AG04450 (cell line): ENCODE results near the gene PFKP. TPM values are rescaled to one million over a fixed set of nuclear protein-coding genes. Genes with fewer than 3 reads are reported as not detected.

Source experiments
- CTCF ChIA-PET: fragments of 300-600, 350-600 bp; formaldehyde crosslinking; extraction: SDS; loops from one replicate; lab custom pipeline; 2022; ENCODE audit warnings: antibody characterized with exemption, inconsistent platforms; lab: Charles Lee
- POLR2A ChIA-PET: fragments of 350-600 bp; formaldehyde crosslinking; extraction: SDS; loops from one replicate; lab custom pipeline; 2021; ENCODE audit warnings: antibody characterized with exemption, inconsistent platforms; lab: Yijun Ruan, JAX
- DNase-seq: peaks from one replicate; pipeline ENCODE4 v3.0.0-alpha.2; 2011; ENCODE audit warnings: low read depth, low spot score
- H3K27ac ChIP-seq: one replicate; pipeline ENCODE4 v1.5.1; 2012; ENCODE audit warnings: low read depth, low read length, control low read depth
- H3K27me3 ChIP-seq: one replicate; pipeline ENCODE4 v1.6.0; 2012; ENCODE audit warnings: low read length; ENCODE audit not compliant: control insufficient read depth, insufficient read depth
- H3K4me3 ChIP-seq: 2 replicates; pipeline ENCODE4 v1.5.1; 2011; ENCODE audit warnings: mild to moderate bottlenecking, low read depth, low read length, control low read depth
- H3K9me3 ChIP-seq: 2 replicates; pipeline ENCODE4 v1.5.1; 2012; ENCODE audit warnings: low read length; ENCODE audit not compliant: control insufficient read depth, insufficient read depth
- polyA minus RNA-seq: library from RNA; depleted of rRNA, polyadenylated mRNA; stranded (reverse); fragments of >200 nt; gene quantifications from 2 replicates; pipeline ENCODE4 v1.2.3, GENCODE V29; 2011; rRNA and poly(A)+ RNA removed
- polyA plus RNA-seq: library from polyadenylated mRNA; depleted of rRNA; stranded (reverse); fragments of >200 nt; gene quantifications from 2 replicates; pipeline ENCODE4 v1.2.3, GENCODE V29; 2011; rRNA removed
- TF ChIP-seq, protein P1 (sequence below): IDR thresholded peaks from 2 replicates; pipeline ENCODE4 v1.5.1; 2011; ENCODE audit warnings: low read depth, low read length, control low read depth, inconsistent platforms

PFKP gene
- polyA plus RNA-seq (122 and 135 TPM in 2 replicates), polyA minus RNA-seq (103 and 128 TPM in 2 replicates)

DNA sequence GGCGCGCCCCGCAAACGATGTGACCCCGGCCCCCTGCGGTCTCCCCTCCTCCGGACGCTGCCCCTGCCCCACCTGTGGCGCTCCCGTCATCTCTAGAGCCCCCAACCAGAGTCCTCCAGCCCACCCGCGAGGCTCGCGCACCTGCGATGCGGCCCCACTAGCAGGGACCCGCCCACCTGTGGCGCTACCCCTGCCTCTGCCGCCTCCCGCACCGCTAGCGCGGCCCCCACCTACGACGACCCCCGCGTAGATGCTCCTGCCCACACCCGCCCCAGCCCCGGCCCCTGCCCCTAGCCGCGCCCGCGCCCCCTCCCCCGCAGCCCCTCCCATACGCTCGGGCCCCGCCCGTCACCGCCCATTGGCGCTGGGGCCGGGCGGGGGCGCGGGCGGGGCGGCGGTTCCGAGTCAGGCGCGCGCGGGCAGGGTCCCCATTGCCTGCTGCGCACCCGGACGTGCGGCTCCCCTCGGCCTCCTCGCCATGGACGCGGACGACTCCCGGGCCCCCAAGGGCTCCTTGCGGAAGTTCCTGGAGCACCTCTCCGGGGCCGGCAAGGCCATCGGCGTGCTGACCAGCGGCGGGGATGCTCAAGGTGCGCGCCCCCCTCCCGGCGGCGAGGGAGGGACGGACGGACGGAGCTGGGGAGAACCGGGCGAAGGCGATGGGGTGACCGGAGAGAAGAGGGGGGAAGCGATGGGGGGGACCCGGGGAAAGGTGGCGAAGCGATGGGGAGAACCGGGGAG is at the start of gene PFKP:
PFKP (plus strand) TSS at position 431 of the 741 bp plus-strand sequence; CDS start at position 479, 48 bp downstream.
- H3K9me3 ChIP-seq, result peaks cover 4% of the 10 kb centered on the region; the same call in 1 of the 2 replicates
- peak within 1 kb of the TSS; percentile 77 for H3K4me3 ChIP-seq
- POLR2A ChIA-PET, result interaction anchor here (1.4 to 1.5 kb wide), 2 partner anchors 22 to 28 kb away, joined by 5 to 8 read pairs; no protein-coding TSS in a partner anchor
- peaks cover 4% of the 10 kb centered on the region for H3K27me3 ChIP-seq
- TF ChIP-seq, protein P1, sequence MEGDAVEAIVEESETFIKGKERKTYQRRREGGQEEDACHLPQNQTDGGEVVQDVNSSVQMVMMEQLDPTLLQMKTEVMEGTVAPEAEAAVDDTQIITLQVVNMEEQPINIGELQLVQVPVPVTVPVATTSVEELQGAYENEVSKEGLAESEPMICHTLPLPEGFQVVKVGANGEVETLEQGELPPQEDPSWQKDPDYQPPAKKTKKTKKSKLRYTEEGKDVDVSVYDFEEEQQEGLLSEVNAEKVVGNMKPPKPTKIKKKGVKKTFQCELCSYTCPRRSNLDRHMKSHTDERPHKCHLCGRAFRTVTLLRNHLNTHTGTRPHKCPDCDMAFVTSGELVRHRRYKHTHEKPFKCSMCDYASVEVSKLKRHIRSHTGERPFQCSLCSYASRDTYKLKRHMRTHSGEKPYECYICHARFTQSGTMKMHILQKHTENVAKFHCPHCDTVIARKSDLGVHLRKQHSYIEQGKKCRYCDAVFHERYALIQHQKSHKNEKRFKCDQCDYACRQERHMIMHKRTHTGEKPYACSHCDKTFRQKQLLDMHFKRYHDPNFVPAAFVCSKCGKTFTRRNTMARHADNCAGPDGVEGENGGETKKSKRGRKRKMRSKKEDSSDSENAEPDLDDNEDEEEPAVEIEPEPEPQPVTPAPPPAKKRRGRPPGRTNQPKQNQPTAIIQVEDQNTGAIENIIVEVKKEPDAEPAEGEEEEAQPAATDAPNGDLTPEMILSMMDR, result no peak
- CTCF ChIA-PET, result interaction anchor here (0.7 kb wide), 1 partner anchor 718 kb away, joined by 3 read pairs; no protein-coding TSS in a partner anchor
- DNase-seq, result no peak
- H3K27ac ChIP-seq, result peak within 1 kb of the TSS; percentile 52

DNA sequence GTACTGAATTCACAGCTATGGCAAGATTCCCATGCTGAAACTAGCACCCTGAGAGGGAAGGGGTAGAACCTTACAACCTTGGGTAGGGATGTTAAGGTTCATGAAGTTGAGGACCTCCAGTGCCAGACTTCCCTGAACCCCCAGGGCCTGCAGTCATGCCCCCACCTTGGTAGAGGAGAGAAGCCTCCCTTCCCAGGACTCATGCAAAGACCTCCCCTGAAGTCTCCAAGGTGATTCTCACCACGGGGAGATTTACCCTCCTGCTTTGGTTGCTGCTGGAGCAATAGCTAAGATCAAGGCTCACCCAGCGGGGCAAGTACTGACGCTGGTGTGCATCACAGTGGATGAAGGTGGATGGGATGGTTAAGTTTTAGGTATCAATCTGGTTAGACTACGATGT is 49.1 kb upstream of the PFKP start:
- H3K9me3 ChIP-seq, result no peaks in the 10 kb centered on the region

DNA sequence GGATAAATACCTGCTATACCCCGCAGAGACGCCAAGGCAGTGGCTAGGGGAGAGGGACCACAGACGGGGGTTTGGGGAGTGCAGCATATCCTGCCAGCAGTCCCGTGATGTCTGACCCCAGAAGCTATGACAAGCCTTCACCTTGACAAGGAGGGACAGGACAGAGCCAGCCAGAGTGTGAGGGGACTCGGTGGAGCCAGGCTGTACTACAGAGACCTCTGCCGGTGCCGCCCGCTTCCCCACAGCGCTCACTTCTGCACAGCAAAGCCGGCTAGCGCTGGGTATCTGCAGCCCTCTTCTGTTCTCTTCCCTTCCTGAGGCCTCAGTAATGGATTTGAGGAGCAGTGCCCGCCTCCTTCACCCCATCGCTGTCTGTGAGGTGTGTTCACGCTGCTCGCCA is 47.0 kb upstream of the PFKP start:
- peaks cover 14% of the 10 kb centered on the region for H3K27me3 ChIP-seq
- ChIA-PET POLR2A (no interaction called here), CTCF (no interaction called here)
- DNase-seq, result no peak
- H3K27ac ChIP-seq, result no peak overlapping the region
- H3K9me3 ChIP-seq, result no peaks in the 10 kb centered on the region
- no peak overlapping the region for H3K4me3 ChIP-seq
- TF ChIP-seq, protein P1, result no peak

More for the DNA sequence above, 49.1 kb upstream of the PFKP start:
- POLR2A ChIA-PET, result no interaction called here
- TF ChIP-seq, protein P1, result no peak
- no peak overlapping the region for H3K27ac ChIP-seq
- H3K4me3 ChIP-seq, result no peak overlapping the region
- CTCF ChIA-PET, result no interaction called here
- H3K27me3 ChIP-seq, result peaks cover 27% of the 10 kb centered on the region
- DNase-seq, result no peak

DNA sequence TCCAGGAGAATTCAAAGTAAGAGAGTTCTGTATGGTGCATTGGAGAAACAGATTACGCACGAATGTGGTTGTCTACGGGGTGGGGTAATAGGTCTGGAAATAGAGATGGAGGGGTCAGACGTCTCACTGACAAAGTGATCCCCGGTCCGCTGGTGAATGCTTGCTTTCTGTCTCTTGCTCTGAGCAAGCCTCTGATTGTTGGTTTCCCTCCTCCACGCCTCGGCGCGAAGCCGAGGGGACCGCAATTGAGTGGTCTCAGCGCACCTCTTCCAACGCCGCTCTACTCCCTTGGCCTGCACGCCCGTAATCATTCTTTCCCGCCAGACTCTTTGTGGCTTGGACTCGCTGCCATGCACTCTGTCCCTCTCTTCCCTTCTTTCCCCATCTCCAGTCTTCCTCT is 46.5 kb upstream of the PFKP start:
- TF ChIP-seq, protein P1, result no peak
- no peak for DNase-seq
- Histone ChIP-seq H3K27me3 (peaks cover 14% of the 10 kb centered on the region), H3K9me3 (no peaks in the 10 kb centered on the region), H3K4me3 (no peak overlapping the region), H3K27ac (no peak overlapping the region)
- ChIA-PET POLR2A (no interaction called here), CTCF (interaction anchor here (1.4 to 2.3 kb wide), 2 partner anchors 24 to 93 kb away, joined by 5 to 13 read pairs; no protein-coding TSS in a partner anchor)

DNA sequence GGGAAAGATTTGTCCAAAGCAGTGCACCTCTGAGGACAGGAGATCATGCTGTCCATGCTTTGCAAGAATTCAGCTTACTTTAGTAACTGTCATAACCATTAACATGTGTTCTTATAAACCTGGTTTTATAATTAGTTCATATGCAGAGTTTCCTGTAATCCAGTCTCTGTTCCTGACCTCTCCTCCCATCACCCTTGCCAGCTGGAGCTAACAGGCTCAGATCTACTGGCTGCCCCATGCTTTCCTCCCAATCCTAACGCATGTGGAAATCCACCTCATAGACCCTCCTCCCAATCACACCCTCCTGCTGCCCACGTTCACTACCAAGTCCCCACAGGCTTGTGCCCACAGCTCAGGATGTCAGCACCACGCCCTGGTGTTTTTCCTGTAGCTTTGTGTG is 45.3 kb upstream of the PFKP start:
- Histone ChIP-seq H3K9me3 (no peaks in the 10 kb centered on the region; the same call in 1 of the 2 replicates), H3K27ac (no peak overlapping the region), H3K27me3 (peaks cover 14% of the 10 kb centered on the region), H3K4me3 (no peak overlapping the region)
- TF ChIP-seq, protein P1, result no peak
- ChIA-PET CTCF (interaction anchor here (0.7 to 2.3 kb wide), 4 partner anchors 23 to 94 kb away, joined by 3 to 13 read pairs (median 6); no protein-coding TSS in a partner anchor), POLR2A (no interaction called here)
- DNase-seq, result no peak
